IPS-20b (cell line): ENCODE results near the gene NDUFS2.
"Not testable (repeated sequence)": the region's sequence is repeated elsewhere in the genome, so short reads cannot be mapped to it uniquely, and the experiment has no call there.

Source experiments
- H3K27ac ChIP-seq: one replicate; pipeline ENCODE4 v1.5.1; 2013; ENCODE audit warnings: low read length
- H3K27me3 ChIP-seq: 2 replicates; pipeline ENCODE4 v1.6.1; 2013; ENCODE audit warnings: mild to moderate bottlenecking, low read length, inconsistent platforms; ENCODE audit not compliant: insufficient read depth
- H3K36me3 ChIP-seq: 2 replicates; pipeline ENCODE4 v1.6.1; 2013; ENCODE audit warnings: low read depth, mild to moderate bottlenecking, inconsistent platforms, low read length, moderate library complexity; ENCODE audit not compliant: insufficient read depth
- H3K4me1 ChIP-seq: 2 replicates; pipeline ENCODE4 v1.6.1; 2013; ENCODE audit warnings: mild to moderate bottlenecking, control low read depth, inconsistent platforms, low read length, moderate library complexity; ENCODE audit not compliant: insufficient read depth
- H3K4me3 ChIP-seq: 2 replicates; pipeline ENCODE4 v1.5.1; 2013; ENCODE audit warnings: mild to moderate bottlenecking, low read length, inconsistent platforms
- H3K9ac ChIP-seq: 2 replicates; pipeline ENCODE4 v1.6.1; 2013; ENCODE audit warnings: low read depth, mild to moderate bottlenecking, inconsistent platforms, low read length, moderate library complexity
- H3K9me3 ChIP-seq: 2 replicates; pipeline ENCODE4 v1.6.1; 2013; ENCODE audit warnings: mild to moderate bottlenecking, low read depth, low read length, inconsistent platforms; ENCODE audit not compliant: insufficient read depth

Gene NDUFS2

GRCh38 chr1:161226759-161227158 is 24.6 kb downstream of the NDUFS2 start:
- Histone ChIP-seq H3K4me1 (peaks cover 9% of the 10 kb centered on the region), H3K27ac (peak overlapping the region; percentile 33), H3K4me3 (peak overlapping the region; percentile 86), H3K9me3 (no peaks in the 10 kb centered on the region), H3K27me3 (no peaks in the 10 kb centered on the region), H3K9ac (peak overlapping the region; percentile 77; the same call in 1 of the 2 replicates), H3K36me3 (peaks cover 22% of the 10 kb centered on the region)

DNA sequence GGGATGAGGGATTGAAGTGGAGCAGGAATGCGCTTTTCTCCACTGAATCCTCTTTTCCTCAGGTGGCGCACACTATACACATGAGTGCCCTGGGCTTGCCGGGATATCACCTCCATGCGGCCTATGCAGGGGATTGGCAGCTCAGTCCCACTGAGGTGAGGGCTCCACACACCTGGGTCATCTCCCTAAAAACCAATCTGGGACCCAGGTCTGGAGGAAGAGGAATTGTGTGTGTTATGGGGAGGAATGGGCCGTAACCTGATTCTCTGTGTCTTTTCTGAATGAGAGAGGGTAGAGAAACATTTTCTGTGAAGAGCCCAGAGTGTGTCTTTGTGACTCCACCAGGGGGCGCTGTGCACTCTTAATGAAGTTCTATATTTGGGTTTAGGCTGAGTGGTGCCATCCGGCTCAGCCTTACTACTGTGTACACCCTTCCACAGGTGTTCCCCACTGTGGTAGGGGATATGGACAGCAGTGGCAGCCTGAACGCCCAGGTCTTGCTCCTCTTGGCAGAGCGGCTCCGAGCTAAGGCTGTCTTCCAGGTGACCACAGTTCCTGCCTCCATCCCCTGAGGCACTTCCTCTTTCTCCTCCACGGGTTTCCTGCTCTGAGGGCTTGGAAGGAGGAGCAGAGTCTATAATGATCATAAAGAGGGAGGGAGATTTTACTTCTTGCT is 25.2 kb downstream of the NDUFS2 start:
- Histone ChIP-seq H3K36me3 (peaks cover 22% of the 10 kb centered on the region), H3K4me1 (peaks cover 9% of the 10 kb centered on the region), H3K27me3 (no peaks in the 10 kb centered on the region), H3K9ac (peak overlapping the region; percentile 77; the same call in 1 of the 2 replicates), H3K9me3 (no peaks in the 10 kb centered on the region), H3K4me3 (peak overlapping the region; percentile 86), H3K27ac (no peak overlapping the region)

GRCh38 chr1:161228032-161228431 is 25.9 kb downstream of the NDUFS2 start:
- Histone ChIP-seq H3K9me3 (no peaks in the 10 kb centered on the region), H3K36me3 (peaks cover 22% of the 10 kb centered on the region), H3K4me3 (no peak overlapping the region), H3K9ac (no peak overlapping the region), H3K27ac (no peak overlapping the region), H3K27me3 (no peaks in the 10 kb centered on the region), H3K4me1 (peaks cover 9% of the 10 kb centered on the region)

- Histone ChIP-seq H3K9ac (no peak overlapping the region; the same call in 1 of the 2 replicates), H3K36me3 (peaks cover 22% of the 10 kb centered on the region), H3K4me1 (peaks cover 9% of the 10 kb centered on the region), H3K27ac (no peak overlapping the region), H3K27me3 (no peaks in the 10 kb centered on the region), H3K9me3 (no peaks in the 10 kb centered on the region), H3K4me3 (no peak overlapping the region)
These were observed 27.7 kb downstream of the NDUFS2 start for GRCh38 chr1:161229896-161230295.

- H3K27ac ChIP-seq = no peak overlapping the region
- H3K4me3 ChIP-seq = no peak overlapping the region
- H3K36me3 ChIP-seq = peaks cover 22% of the 10 kb centered on the region
- no peaks in the 10 kb centered on the region for H3K9me3 ChIP-seq
- no peaks in the 10 kb centered on the region for H3K27me3 ChIP-seq
- H3K4me1 ChIP-seq = 0 out of 2 replicates have a peak, but pooled peaks cover 4% of the 10 kb centered on the region
- no peak overlapping the region for H3K9ac ChIP-seq
These were observed 28.6 kb downstream of the NDUFS2 start for GRCh38 chr1:161230762-161231161.

DNA sequence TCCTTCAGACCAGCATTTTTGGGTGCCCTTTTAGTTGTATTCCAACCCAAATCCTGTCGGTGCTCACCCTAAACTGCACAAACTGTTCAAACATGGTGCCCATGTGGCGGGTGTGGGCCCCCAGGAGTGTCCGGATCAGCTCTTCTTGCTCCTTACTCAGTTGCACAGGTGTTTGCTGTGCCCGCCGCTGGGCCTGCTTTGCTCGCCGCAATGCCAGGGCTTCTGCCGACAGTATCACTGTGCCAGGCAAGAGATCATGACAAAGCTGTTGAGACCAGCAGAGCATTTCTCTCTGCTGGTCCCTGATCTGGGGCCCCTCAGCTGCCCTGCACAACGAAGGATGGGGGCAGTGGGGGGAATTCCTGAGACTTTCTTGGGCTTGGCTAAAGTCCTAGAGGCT is 30.9 kb downstream of the NDUFS2 start:
- H3K36me3 ChIP-seq = peaks cover 21% of the 10 kb centered on the region
- no peaks in the 10 kb centered on the region for H3K9me3 ChIP-seq
- no peak overlapping the region for H3K9ac ChIP-seq
- H3K27me3 ChIP-seq = no peaks in the 10 kb centered on the region
- no peak overlapping the region for H3K27ac ChIP-seq
- no peaks in the 10 kb centered on the region for H3K4me1 ChIP-seq
- H3K4me3 ChIP-seq = no peak overlapping the region

- Histone ChIP-seq H3K4me1 (no peaks in the 10 kb centered on the region), H3K9me3 (no peaks in the 10 kb centered on the region), H3K4me3 (no peak overlapping the region), H3K27ac (no peak overlapping the region), H3K36me3 (no peaks in the 10 kb centered on the region), H3K27me3 (no peaks in the 10 kb centered on the region), H3K9ac (no peak overlapping the region)
These were observed 34.0 kb downstream of the NDUFS2 start for GRCh38 chr1:161235957-161236775.

GRCh38 chr1:161238039-161238473 is 35.9 kb downstream of the NDUFS2 start, which contains the start of gene NR1I3:
Gene NR1I3 (minus strand): TSS chr1:161238203. CDS start chr1:161236565, 1,638 bp downstream.
- no peak within 1 kb of the TSS for H3K9ac ChIP-seq
- H3K9me3 ChIP-seq = no peaks in the 10 kb centered on the region
- no peaks in the 10 kb centered on the region for H3K27me3 ChIP-seq
- H3K4me1 ChIP-seq = no peaks in the 10 kb centered on the region; the same call in 1 of the 2 replicates
- H3K27ac ChIP-seq = no peak within 1 kb of the TSS
- no peaks in the 10 kb centered on the region for H3K36me3 ChIP-seq
- no peak within 1 kb of the TSS for H3K4me3 ChIP-seq

DNA sequence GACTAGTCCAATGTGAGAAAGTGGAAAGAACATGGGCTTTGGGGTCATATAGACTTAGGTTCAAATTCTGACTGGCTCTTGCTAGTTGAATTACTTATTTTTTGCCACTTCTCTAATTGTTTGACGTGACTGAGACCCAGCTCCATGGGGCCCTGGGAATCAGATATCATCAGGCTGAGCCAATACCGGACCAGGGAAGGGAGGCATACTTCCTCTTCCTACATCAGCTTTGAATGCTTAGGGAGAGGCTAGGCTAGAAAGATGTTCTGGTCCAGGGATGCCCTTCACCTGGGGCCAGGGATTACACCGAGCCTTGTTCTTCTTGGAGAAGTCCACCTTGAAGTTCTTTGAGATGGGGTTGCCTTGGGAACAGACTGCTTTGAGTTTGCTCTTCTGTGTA is 39.5 kb downstream of the NDUFS2 start:
- H3K27me3 ChIP-seq = no peaks in the 10 kb centered on the region
- no peaks in the 10 kb centered on the region for H3K9me3 ChIP-seq
- H3K36me3 ChIP-seq = no peaks in the 10 kb centered on the region
- H3K9ac ChIP-seq = no peak overlapping the region
- H3K4me3 ChIP-seq = no peak overlapping the region
- H3K4me1 ChIP-seq = no peaks in the 10 kb centered on the region; the same call in 1 of the 2 replicates
- no peak overlapping the region for H3K27ac ChIP-seq

DNA sequence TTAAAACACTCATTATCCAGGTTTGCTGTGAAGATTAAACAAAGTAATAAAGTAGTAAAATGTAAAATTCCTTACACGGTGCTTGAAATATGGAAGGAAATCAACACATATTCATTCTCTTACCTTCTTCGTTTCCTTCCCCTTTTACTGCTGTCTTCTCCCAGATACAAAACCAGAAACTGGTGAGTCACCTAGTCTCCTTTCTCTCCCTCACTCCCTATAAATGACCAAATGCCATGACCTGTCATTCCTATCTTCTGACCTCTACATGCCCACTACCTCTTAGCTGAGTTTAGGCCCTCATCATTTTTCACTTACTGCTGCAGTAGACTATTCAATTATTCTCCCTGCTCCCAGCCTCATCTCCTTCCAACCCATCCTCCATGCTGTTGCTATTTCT is 40.1 kb downstream of the NDUFS2 start:
- Histone ChIP-seq H3K36me3 (no peaks in the 10 kb centered on the region), H3K27me3 (no peaks in the 10 kb centered on the region), H3K4me1 (no peaks in the 10 kb centered on the region; the same call in 1 of the 2 replicates), H3K27ac (no peak overlapping the region), H3K4me3 (no peak overlapping the region), H3K9ac (no peak overlapping the region), H3K9me3 (no peaks in the 10 kb centered on the region)

GRCh38 chr1:161244888-161245287 is 42.7 kb downstream of the NDUFS2 start:
- Histone ChIP-seq H3K27me3 (no peaks in the 10 kb centered on the region), H3K27ac (no peak overlapping the region), H3K4me3 (no peak overlapping the region), H3K9me3 (no peaks in the 10 kb centered on the region), H3K36me3 (no peaks in the 10 kb centered on the region), H3K9ac (no peak overlapping the region), H3K4me1 (no peaks in the 10 kb centered on the region; the same call in 1 of the 2 replicates)

DNA sequence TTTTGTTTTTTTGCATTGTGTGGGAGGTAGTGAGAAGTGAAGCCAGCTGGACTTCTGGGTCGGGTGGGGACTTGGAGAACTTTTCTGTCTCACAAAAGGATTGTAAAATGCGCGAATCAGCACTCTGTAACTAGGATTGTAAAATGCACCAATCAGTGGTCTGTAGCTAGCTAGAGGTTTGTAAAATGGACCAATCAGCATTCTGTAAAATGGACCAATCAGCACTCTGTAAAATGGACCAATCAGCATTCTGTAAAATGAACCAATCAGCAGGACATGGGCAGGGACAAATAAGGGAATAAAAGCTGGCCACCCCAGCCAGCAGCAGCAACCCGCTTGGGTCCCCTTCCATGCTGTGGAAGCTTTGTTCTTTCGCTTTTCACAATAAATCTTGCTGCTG is 47.9 kb downstream of the NDUFS2 start:
- not testable (repeated sequence) for H3K27ac ChIP-seq, H3K9ac ChIP-seq, H3K4me3 ChIP-seq, H3K36me3 ChIP-seq, H3K4me1 ChIP-seq, H3K27me3 ChIP-seq, H3K9me3 ChIP-seq
